Calu3 (cell line): ENCODE measurements around the gene IGSF3. TPM values are rescaled to one million over a fixed set of nuclear protein-coding genes. Genes with fewer than 3 reads are reported as not detected.

ENCODE experiments used
- BruUV-seq: library from RNA; stranded (reverse); fragments of 400-500 nt; replicated peaks from 2 replicates; lab custom pipeline; 2021; lab: Mats Ljungman, UMichigan
- CTCF ChIA-PET: fragments of 300-600 bp; sonication (Branson Sonifier 250); formaldehyde crosslinking; loops from one replicate; lab custom pipeline; 2022; ENCODE audit warnings: antibody characterized with exemption; lab: Charles Lee
- DNase-seq: peaks from one replicate; pipeline ENCODE4 v3.0.0; 2022
- H3K27ac Mint-ChIP-seq: one replicate; pipeline ENCODE4 v1.8.0; 2022; ENCODE audit warnings: mixed read lengths; ENCODE audit not compliant: unreplicated experiment
- H3K27me3 Mint-ChIP-seq: one replicate; pipeline ENCODE4 v1.8.0; 2022; ENCODE audit warnings: mixed read lengths; ENCODE audit not compliant: unreplicated experiment
- H3K36me3 Mint-ChIP-seq: one replicate; pipeline ENCODE4 v1.8.0; 2022; ENCODE audit warnings: mild to moderate bottlenecking, moderate library complexity, mixed read lengths; ENCODE audit not compliant: insufficient read depth, unreplicated experiment
- H3K4me1 Mint-ChIP-seq: one replicate; pipeline ENCODE4 v1.8.0; 2022; ENCODE audit warnings: mild to moderate bottlenecking, low read depth, mixed read lengths; ENCODE audit not compliant: unreplicated experiment
- H3K4me3 Mint-ChIP-seq: one replicate; pipeline ENCODE4 v1.8.0; 2022; ENCODE audit warnings: mild to moderate bottlenecking, low read depth, moderate library complexity, mixed read lengths; ENCODE audit not compliant: unreplicated experiment
- H3K9me3 Mint-ChIP-seq: one replicate; pipeline ENCODE4 v1.8.0; 2022; ENCODE audit warnings: low read depth, mixed read lengths; ENCODE audit not compliant: unreplicated experiment
- intact Hi-C: fragments of 100-400 bp; cut with micrococcal nuclease; formaldehyde crosslinking; loops from one replicate; pipeline ENCODE4 v1.10.0; 2022; ENCODE audit not compliant: unreplicated experiment
- total RNA-seq: library from RNA; stranded (reverse); gene quantifications from 2 replicates; pipeline ENCODE4 v1.2.3, GENCODE V29; 2022
- TF ChIP-seq, protein P1 (sequence below): fragments of 200-600 bp; IDR thresholded peaks from one replicate; pipeline ENCODE4 v1.8.0; 2022; ENCODE audit warnings: antibody characterized with exemption; ENCODE audit not compliant: unreplicated experiment

IGSF3 gene
- total RNA-seq, 1 experiment from 2014 or later = 15.3 TPM

DNA sequence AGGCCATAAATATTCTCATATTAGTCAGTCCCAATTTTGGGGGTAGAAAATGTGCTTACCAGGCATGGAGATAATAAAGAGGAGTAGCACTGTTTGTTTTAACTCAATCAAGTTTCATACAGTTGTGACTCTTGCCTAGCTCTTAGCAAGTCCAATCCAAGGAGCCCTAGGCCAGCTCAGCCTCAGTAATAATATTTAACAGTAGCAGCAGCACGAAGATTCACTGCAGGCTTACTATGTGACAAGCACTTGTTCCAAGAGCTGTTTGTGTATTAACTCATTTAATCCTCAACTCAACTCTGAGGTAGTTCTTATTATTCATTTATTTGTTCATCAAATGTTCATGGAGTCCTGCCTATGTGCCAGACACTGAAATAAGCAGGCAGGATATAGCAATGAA is 109.0 kb downstream of the IGSF3 start:
- CTCF ChIA-PET = interaction anchor here (0.6 kb wide), 1 partner anchor 13 kb away, joined by 9 read pairs; the partner anchor contains the start of gene CD58
- TF ChIP-seq, protein P1, sequence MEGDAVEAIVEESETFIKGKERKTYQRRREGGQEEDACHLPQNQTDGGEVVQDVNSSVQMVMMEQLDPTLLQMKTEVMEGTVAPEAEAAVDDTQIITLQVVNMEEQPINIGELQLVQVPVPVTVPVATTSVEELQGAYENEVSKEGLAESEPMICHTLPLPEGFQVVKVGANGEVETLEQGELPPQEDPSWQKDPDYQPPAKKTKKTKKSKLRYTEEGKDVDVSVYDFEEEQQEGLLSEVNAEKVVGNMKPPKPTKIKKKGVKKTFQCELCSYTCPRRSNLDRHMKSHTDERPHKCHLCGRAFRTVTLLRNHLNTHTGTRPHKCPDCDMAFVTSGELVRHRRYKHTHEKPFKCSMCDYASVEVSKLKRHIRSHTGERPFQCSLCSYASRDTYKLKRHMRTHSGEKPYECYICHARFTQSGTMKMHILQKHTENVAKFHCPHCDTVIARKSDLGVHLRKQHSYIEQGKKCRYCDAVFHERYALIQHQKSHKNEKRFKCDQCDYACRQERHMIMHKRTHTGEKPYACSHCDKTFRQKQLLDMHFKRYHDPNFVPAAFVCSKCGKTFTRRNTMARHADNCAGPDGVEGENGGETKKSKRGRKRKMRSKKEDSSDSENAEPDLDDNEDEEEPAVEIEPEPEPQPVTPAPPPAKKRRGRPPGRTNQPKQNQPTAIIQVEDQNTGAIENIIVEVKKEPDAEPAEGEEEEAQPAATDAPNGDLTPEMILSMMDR = no peak
- H3K27ac Mint-ChIP-seq = no peak overlapping the region
- H3K36me3 Mint-ChIP-seq = peaks cover 5% of the 10 kb centered on the region
- H3K4me3 Mint-ChIP-seq = no peak overlapping the region
- no TSS peak for BruUV-seq
- H3K9me3 Mint-ChIP-seq = no peaks in the 10 kb centered on the region
- intact Hi-C loops = no loop called here
- peaks cover 26% of the 10 kb centered on the region for H3K4me1 Mint-ChIP-seq
- no peaks in the 10 kb centered on the region for H3K27me3 Mint-ChIP-seq
- DNase-seq = no peak

DNA sequence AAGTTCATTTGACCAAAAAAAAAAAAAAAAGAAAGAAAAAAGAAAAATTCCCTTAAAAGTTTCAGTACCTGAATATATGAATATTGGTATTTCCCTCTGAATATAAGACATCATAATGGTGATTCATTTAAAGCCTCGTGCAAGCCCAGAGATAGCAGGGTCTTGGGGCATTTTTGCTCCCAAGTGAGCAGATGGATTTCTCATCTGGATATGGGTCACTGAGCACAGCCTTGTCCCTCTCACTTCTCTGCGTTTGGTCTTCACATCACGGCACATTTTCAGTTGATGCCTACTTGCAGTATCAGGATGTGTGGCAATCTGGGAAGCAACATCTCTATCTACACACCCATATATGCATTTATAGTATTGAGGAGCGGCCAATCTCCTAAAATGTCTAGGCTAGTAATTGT is 109.4 kb downstream of the IGSF3 start:
- Mint-ChIP-seq H3K27ac (no peak overlapping the region), H3K36me3 (peaks cover 5% of the 10 kb centered on the region), H3K4me3 (no peak overlapping the region), H3K9me3 (no peaks in the 10 kb centered on the region), H3K4me1 (peaks cover 30% of the 10 kb centered on the region), H3K27me3 (no peaks in the 10 kb centered on the region)
- BruUV-seq = no TSS peak
- intact Hi-C loops = no loop called here
- no peak for DNase-seq
- TF ChIP-seq, protein P1 = no peak
- CTCF ChIA-PET = interaction anchor here (0.6 kb wide), 1 partner anchor 1067 kb away, joined by 3 read pairs; no protein-coding TSS in a partner anchor

DNA sequence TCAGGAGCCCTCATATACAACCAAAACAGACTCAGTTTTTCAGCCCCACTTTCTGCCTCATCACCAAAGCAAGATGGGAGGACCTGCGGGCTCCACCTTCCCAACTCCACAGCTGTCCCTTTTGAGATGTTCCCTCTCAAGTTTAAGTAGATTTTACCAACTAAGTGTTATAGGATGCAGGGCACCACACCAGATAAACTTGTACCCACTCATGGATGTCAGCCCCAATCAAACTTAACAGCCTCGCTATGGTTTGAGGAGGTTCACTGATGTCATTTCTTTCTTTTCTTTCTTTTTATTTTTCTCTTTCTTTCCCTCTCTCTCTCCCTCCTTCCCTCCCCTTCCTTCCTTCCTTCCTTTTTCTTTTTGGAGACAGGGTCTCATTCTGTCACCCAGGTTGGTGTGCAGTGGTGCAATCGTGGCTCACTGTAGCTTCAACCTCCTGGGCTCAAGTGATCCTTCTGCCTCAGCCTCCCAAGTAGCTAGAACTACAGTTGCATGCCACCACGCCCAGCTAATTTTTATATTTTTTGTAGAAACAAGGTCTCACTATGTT is 110.1 kb downstream of the IGSF3 start:
- intact Hi-C loops = no loop called here
- BruUV-seq = no TSS peak
- H3K36me3 Mint-ChIP-seq = peaks cover 5% of the 10 kb centered on the region
- H3K27ac Mint-ChIP-seq = peak overlapping the region; percentile 42
- DNase-seq = no peak
- no peaks in the 10 kb centered on the region for H3K27me3 Mint-ChIP-seq
- CTCF ChIA-PET = interaction anchor here (0.6 kb wide), 1 partner anchor 1067 kb away, joined by 3 read pairs; no protein-coding TSS in a partner anchor
- peaks cover 33% of the 10 kb centered on the region for H3K4me1 Mint-ChIP-seq
- TF ChIP-seq, protein P1 = no peak
- no peak overlapping the region for H3K4me3 Mint-ChIP-seq
- H3K9me3 Mint-ChIP-seq = no peaks in the 10 kb centered on the region

DNA sequence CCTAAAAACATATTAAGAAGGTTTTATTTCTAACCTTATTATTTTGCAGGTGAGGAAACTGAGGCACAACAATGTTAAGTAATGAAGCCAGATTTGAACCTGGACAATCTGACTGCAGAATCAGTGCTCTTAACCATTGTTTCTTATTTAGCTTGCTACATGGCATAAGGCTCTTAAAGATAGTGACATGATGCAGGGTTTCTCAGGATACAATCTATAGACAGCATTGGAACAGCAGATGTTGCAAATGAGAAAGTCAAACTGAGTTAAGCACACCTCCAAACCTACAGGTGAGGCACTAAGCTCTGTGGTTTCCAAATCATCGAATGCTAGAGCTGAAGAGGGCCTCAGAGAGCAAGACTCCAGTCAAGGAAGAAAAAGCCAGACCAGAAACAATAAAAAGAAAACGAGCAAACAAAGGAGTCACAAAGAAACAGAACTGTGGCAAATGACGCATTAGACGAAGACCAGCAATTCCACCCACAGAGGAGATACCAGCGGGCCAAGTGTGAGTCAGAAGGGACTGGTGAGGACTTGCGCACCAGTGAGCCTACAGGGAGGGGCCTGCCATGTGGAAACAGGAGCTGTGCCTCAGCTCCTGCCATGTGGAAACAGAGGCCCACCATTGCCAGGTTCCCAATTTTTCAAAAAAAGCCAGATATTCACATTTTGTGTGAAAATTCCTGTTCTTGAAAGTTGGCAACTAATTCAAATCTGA is 111.1 kb downstream of the IGSF3 start:
- Mint-ChIP-seq H3K27ac (peak overlapping the region; percentile 76), H3K9me3 (no peaks in the 10 kb centered on the region), H3K27me3 (no peaks in the 10 kb centered on the region), H3K4me1 (peaks cover 33% of the 10 kb centered on the region), H3K4me3 (no peak overlapping the region), H3K36me3 (peaks cover 5% of the 10 kb centered on the region)
- DNase-seq = peak; percentile 76
- CTCF ChIA-PET = interaction anchor here (0.6 to 0.7 kb wide), 2 partner anchors 11 to 18 kb away, joined by 3 to 7 read pairs; no protein-coding TSS in a partner anchor
- intact Hi-C loops = no loop called here
- TF ChIP-seq, protein P1 = no peak
- BruUV-seq = no TSS peak
